Bronchial epithelial cell (primary cell): ENCODE data around the gene PMP22. TPM values are rescaled to one million over a fixed set of nuclear protein-coding genes. Genes with fewer than 3 reads are reported as not detected.

Source experiments
- DNase-seq: peaks from one replicate; pipeline ENCODE4 v3.0.0-alpha.2; 2010; ENCODE audit warnings: low read depth
- FAIRE-seq: peaks from 2 replicates; lab custom pipeline; 2011; peaks lifted over from hg19 to GRCh38; lab: Jason Lieb, UNC
- H3K27me3 ChIP-seq: 2 replicates; pipeline ENCODE4 v1.5.1; 2011; ENCODE audit warnings: low read length; ENCODE audit not compliant: control insufficient read depth, insufficient read depth
- H3K36me3 ChIP-seq: 2 replicates; pipeline ENCODE4 v1.5.1; 2011; ENCODE audit warnings: low read length; ENCODE audit not compliant: control insufficient read depth, insufficient read depth
- H3K4me3 ChIP-seq: 2 replicates; pipeline ENCODE4 v1.5.1; 2011; ENCODE audit warnings: mild to moderate bottlenecking, low read depth, low read length, control low read depth
- CTCF ChIP-seq: IDR thresholded peaks from 2 replicates; pipeline ENCODE4 v1.5.1; 2011; ENCODE audit warnings: mild to moderate bottlenecking, moderate library complexity, low read length, control low read depth, inconsistent platforms; ENCODE audit not compliant: insufficient read depth, severe bottlenecking
- total RNA-seq: library from RNA; depleted of rRNA; stranded (reverse); fragments of >200 nt; gene quantifications from 2 replicates; pipeline ENCODE4 v1.2.1, GENCODE V29; 2014

PMP22 gene
- total RNA-seq, 1 donor from 2014 or later: 2.6 TPM

GRCh38 chr17:15257796-15258512 lies 7.2 kb downstream of the PMP22 start:
- Histone ChIP-seq H3K4me3 (no peak overlapping the region), H3K36me3 (no peaks in the 10 kb centered on the region), H3K27me3 (peaks cover 12% of the 10 kb centered on the region)
- no peak for TF ChIP-seq CTCF
- FAIRE-seq: no peak
- no peak for DNase-seq

GRCh38 chr17:15257258-15257788 lies 7.8 kb downstream of the PMP22 start:
- DNase-seq: peak; percentile 44
- Histone ChIP-seq H3K27me3 (peaks cover 7% of the 10 kb centered on the region), H3K4me3 (no peak overlapping the region), H3K36me3 (no peaks in the 10 kb centered on the region)
- TF ChIP-seq CTCF: peak; percentile 90
- no peak for FAIRE-seq

- H3K27me3 ChIP-seq: peaks cover 2% of the 10 kb centered on the region
- no peak for FAIRE-seq
- TF ChIP-seq CTCF: no peak
- no peak for DNase-seq
- no peaks in the 10 kb centered on the region for H3K36me3 ChIP-seq
- no peak overlapping the region for H3K4me3 ChIP-seq
These were observed 8.4 kb downstream of the PMP22 start for GRCh38 chr17:15256689-15257088.

- Histone ChIP-seq H3K4me3 (no peak overlapping the region), H3K27me3 (no peaks in the 10 kb centered on the region), H3K36me3 (no peaks in the 10 kb centered on the region)
- TF ChIP-seq CTCF: no peak
- DNase-seq: no peak
- FAIRE-seq: no peak
These were observed 9.2 kb downstream of the PMP22 start for GRCh38 chr17:15255713-15256454.

GRCh38 chr17:15250135-15250860 lies 14.8 kb downstream of the PMP22 start:
- FAIRE-seq: no peak
- TF ChIP-seq CTCF: no peak

More at GRCh38 chr17:15250135-15250860, 14.8 kb downstream of the PMP22 start:
- no peaks in the 10 kb centered on the region for H3K27me3 ChIP-seq
- H3K36me3 ChIP-seq: no peaks in the 10 kb centered on the region
- no peak overlapping the region for H3K4me3 ChIP-seq
- no peak for DNase-seq
